ENCODE data around the gene FRYL.

FRYL gene

DNA sequence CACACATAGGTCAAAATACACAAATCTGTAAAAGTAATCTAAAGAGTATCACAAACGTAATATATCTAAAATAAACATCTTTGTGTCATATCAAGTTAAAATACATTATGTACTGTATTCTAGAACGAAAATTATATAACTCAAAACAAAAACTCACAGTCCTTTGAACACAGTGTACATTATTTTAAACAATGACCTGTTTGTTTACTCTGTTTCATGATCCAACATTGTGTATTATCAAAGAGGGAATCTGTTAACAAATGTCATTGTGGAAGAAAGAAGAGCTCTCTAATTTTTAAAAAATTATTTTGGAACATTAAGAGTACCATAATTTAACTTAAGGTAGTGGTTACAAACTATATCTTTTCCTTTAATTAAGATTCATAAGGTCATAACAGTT lies 144.1 kb downstream of the FRYL start:
- Histone ChIP-seq H3K79me2 (ENCODE audit: insufficient read depth, low read length) (peaks cover 37% of the 10 kb centered on the region; the same call in 1 of the 2 replicates), H3K9me3 (ENCODE audit: insufficient read depth, low read length) (no peaks in the 10 kb centered on the region), H3K27ac (ENCODE audit: low read depth, low read length) (no peak overlapping the region), H3K4me2 (ENCODE audit: low read depth, low read length, poor library complexity, severe bottlenecking) (peak overlapping the region; percentile 16), H3K4me3 (ENCODE audit: insufficient read depth, low read length, poor library complexity, severe bottlenecking) (no peak overlapping the region), H3K9ac (ENCODE audit: low read length) (no peak overlapping the region), H2AFZ (ENCODE audit: low read depth, low read length, severe bottlenecking) (no peak overlapping the region), H4K20me1 (ENCODE audit: low read depth, low read length) (peaks cover 9% of the 10 kb centered on the region; the same call in 1 of the 2 replicates), H3F3A (ENCODE audit: insufficient read depth) (0 out of 2 replicates have a peak, but pooled peaks cover 6% of the 10 kb centered on the region), H3K36me3 (ENCODE audit: low read length) (no peaks in the 10 kb centered on the region), H3K27me3 (ENCODE audit: low read length) (no peaks in the 10 kb centered on the region), H3K9me2 (replicated peaks; ENCODE audit: insufficient read depth, low read length) (no peaks in the 10 kb centered on the region)
- no peak for TF ChIP-seq EZH2phosphoT487 (conservative IDR thresholded peaks at IDR 0.05; ENCODE audit: low read length)
- TF ChIP-seq CTCF (IDR thresholded peaks at IDR 0.05; ENCODE audit: insufficient read depth, low read length, poor library complexity, severe bottlenecking), result no peak

DNA sequence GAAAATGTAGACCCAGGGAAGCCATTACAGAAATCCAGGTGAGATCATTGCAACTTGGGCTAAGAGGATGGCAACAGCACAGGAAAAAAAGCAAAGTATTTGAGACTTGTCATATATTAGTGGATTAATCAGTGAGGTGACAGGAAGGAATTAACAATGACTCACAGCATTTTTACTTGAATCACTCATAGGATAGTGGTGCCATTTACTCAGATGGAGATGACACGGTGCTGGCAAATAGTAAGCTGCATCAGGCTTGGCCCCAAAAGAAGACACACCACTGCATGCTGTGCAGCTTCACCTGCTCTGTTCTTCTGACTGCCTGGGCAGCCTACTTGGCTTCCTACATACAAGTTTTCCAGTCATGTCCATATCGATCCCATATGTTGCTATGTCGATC lies 144.8 kb downstream of the FRYL start:
- no peak overlapping the region for H3K9ac ChIP-seq (ENCODE audit: low read length)
- H3K27me3 ChIP-seq (ENCODE audit: low read length), result no peaks in the 10 kb centered on the region
- H4K20me1 ChIP-seq (ENCODE audit: low read depth, low read length), result peaks cover 7% of the 10 kb centered on the region; the same call in 1 of the 2 replicates
- no peaks in the 10 kb centered on the region for H3K9me2 ChIP-seq (replicated peaks; ENCODE audit: insufficient read depth, low read length)
- peaks cover 31% of the 10 kb centered on the region; the same call in 1 of the 2 replicates for H3K79me2 ChIP-seq (ENCODE audit: insufficient read depth, low read length)
- no peak overlapping the region for H3K4me2 ChIP-seq (ENCODE audit: low read depth, low read length, poor library complexity, severe bottlenecking)
- H3K27ac ChIP-seq (ENCODE audit: low read depth, low read length), result no peak overlapping the region
- no peak for TF ChIP-seq EZH2phosphoT487 (conservative IDR thresholded peaks at IDR 0.05; ENCODE audit: low read length)
- no peak for TF ChIP-seq CTCF (IDR thresholded peaks at IDR 0.05; ENCODE audit: insufficient read depth, low read length, poor library complexity, severe bottlenecking)
- no peak overlapping the region for H2AFZ ChIP-seq (ENCODE audit: low read depth, low read length, severe bottlenecking)
- H3K9me3 ChIP-seq (ENCODE audit: insufficient read depth, low read length), result no peaks in the 10 kb centered on the region
- H3K4me3 ChIP-seq (ENCODE audit: insufficient read depth, low read length, poor library complexity, severe bottlenecking), result no peak overlapping the region
- H3K36me3 ChIP-seq (ENCODE audit: low read length), result no peaks in the 10 kb centered on the region
- H3F3A ChIP-seq (ENCODE audit: insufficient read depth), result 0 out of 2 replicates have a peak, but pooled peaks cover 6% of the 10 kb centered on the region

GRCh38 chr4:48634688-48635308 lies 145.3 kb downstream of the FRYL start:
- Histone ChIP-seq H2AFZ (ENCODE audit: low read depth, low read length, severe bottlenecking) (no peak overlapping the region), H3K4me3 (ENCODE audit: insufficient read depth, low read length, poor library complexity, severe bottlenecking) (no peak overlapping the region), H3K36me3 (ENCODE audit: low read length) (no peaks in the 10 kb centered on the region), H3K9me2 (replicated peaks; ENCODE audit: insufficient read depth, low read length) (no peaks in the 10 kb centered on the region), H3K27ac (ENCODE audit: low read depth, low read length) (no peak overlapping the region), H4K20me1 (ENCODE audit: low read depth, low read length) (peaks cover 7% of the 10 kb centered on the region; the same call in 1 of the 2 replicates), H3K79me2 (ENCODE audit: insufficient read depth, low read length) (peaks cover 26% of the 10 kb centered on the region; the same call in 1 of the 2 replicates), H3F3A (ENCODE audit: insufficient read depth) (0 out of 2 replicates have a peak, but pooled peaks cover 6% of the 10 kb centered on the region), H3K9ac (ENCODE audit: low read length) (no peak overlapping the region), H3K9me3 (ENCODE audit: insufficient read depth, low read length) (no peaks in the 10 kb centered on the region), H3K27me3 (ENCODE audit: low read length) (no peaks in the 10 kb centered on the region), H3K4me2 (ENCODE audit: low read depth, low read length, poor library complexity, severe bottlenecking) (no peak overlapping the region)
- TF ChIP-seq EZH2phosphoT487 (conservative IDR thresholded peaks at IDR 0.05; ENCODE audit: low read length), result no peak
- no peak for TF ChIP-seq CTCF (IDR thresholded peaks at IDR 0.05; ENCODE audit: insufficient read depth, low read length, poor library complexity, severe bottlenecking)

Data from SU-DHL-6 (cell line).